HG02571 (cell line): ENCODE data around the gene LMAN2.

ENCODE experiments used
- ATAC-seq: cut with Tn5 transposase; IDR thresholded peaks from one replicate; pipeline ENCODE4 v1.9.1; 2021; ENCODE audit warnings: mild to moderate bottlenecking, moderate library complexity; ENCODE audit not compliant: unreplicated experiment

Gene LMAN2

DNA sequence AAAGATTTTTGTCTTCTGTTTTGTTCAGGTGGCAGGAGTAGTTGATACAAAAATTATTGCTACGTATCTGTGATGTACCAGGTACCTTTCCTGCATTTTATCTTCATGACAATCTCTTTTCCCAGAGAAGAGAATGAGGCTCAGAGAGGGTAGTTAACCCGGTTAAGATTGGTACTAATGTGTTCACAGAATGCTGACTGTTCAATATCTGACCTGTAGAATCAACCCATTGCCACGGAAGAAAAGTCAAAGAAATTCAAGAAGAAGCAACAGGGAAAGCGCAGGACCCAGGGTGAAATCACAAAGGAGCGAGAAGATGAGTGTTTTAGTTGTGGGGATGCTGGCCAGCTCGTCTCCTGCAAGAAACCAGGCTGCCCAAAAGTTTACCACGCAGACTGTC lies 59.7 kb downstream of the LMAN2 start:
- ATAC-seq: no peak

- no peak for ATAC-seq
Measured at GRCh38 chr5:177290816-177291596, 60.5 kb downstream of the LMAN2 start.

- no peak for ATAC-seq
Measured at GRCh38 chr5:177288191-177288590, 63.3 kb downstream of the LMAN2 start.
